Testis (tissue), 2 donors: ENCODE measurements around the gene PLET1.

Experiments
- POLR2A ChIP-seq: fragments of 450-650 bp; IDR thresholded peaks from one replicate; pipeline ENCODE4 v1.6.1; 2017; ENCODE audit warnings: antibody characterized with exemption, mild to moderate bottlenecking, moderate library complexity
- TF ChIP-seq, protein P1 (sequence below), 3 experiments: fragments of 450-650 bp in 2 of 3; fragments of 200-600 bp in 1 of 3; sonication (generic) in 1 of 3; IDR thresholded peaks; one replicate each; pipeline ENCODE4 v1.5.1; 2016 to 2019; ENCODE audit warnings: antibody characterized with exemption in 3 of 3, mild to moderate bottlenecking in 2 of 3, moderate library complexity in 1 of 3

DNA sequence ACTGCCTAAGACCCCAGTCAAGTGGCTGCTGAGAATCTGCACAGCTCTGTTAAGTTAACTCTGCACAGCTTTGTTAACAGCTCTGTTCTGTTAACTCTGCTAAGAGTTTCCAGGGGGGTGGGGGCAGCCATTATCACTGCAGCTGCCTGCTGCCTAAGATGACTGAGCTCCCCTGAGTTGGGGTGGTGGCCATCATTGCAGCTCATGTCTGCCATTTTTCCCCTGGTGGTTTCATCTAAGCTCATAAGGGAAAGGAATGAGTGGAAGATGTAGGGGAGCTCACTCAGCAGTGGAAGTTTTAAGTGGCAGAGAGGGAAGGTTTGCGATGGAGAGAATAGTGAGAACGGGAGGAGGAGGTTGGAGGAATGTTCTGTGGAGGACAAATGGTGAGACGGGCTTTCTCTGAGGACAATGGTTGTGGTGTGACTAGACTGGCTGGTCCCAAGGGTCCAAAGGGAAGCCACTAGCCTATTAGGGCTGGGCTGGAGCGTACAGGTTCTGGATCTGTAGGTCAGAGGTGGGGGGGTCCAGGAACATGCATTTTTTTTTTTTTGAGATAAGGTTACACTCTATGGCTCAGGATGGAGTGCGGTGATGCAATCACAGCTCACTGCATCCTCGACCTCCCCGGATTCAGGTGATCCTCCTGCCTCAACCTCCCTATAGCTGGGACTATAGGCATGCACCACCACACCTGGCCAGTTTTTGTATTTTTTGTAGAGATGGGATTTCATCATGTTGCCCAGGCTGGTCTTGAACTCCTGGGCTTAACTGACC is 13.5 kb upstream of the PLET1 start:
- TF ChIP-seq, protein P1, sequence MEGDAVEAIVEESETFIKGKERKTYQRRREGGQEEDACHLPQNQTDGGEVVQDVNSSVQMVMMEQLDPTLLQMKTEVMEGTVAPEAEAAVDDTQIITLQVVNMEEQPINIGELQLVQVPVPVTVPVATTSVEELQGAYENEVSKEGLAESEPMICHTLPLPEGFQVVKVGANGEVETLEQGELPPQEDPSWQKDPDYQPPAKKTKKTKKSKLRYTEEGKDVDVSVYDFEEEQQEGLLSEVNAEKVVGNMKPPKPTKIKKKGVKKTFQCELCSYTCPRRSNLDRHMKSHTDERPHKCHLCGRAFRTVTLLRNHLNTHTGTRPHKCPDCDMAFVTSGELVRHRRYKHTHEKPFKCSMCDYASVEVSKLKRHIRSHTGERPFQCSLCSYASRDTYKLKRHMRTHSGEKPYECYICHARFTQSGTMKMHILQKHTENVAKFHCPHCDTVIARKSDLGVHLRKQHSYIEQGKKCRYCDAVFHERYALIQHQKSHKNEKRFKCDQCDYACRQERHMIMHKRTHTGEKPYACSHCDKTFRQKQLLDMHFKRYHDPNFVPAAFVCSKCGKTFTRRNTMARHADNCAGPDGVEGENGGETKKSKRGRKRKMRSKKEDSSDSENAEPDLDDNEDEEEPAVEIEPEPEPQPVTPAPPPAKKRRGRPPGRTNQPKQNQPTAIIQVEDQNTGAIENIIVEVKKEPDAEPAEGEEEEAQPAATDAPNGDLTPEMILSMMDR (IDR thresholded peaks at IDR 0.05), result no peak
- TF ChIP-seq POLR2A, result no peak
